Activated CD8-positive, alpha-beta memory T cell treated with anti-CD3 and anti-CD28 coated beads, Interleukin-2, amount 50 U/mL, for 1 hour (primary cell): ENCODE data around the gene DNMT3A.

Experiments used
- DNase-seq: peaks from one replicate; pipeline ENCODE4 v3.0.0-alpha.2; 2020; ENCODE audit errors: extremely low read depth

The DNMT3A gene

GRCh38 chr2:25204190-25204838 lies 137.4 kb downstream of the DNMT3A start:
- no peak for DNase-seq

GRCh38 chr2:25202275-25202674 lies 139.4 kb downstream of the DNMT3A start:
- DNase-seq = no peak

- no peak for DNase-seq
Observed at GRCh38 chr2:25201794-25202193, 139.9 kb downstream of the DNMT3A start.

GRCh38 chr2:25201265-25201664 lies 140.5 kb downstream of the DNMT3A start:
- no peak for DNase-seq

GRCh38 chr2:25198576-25198975 lies 143.1 kb downstream of the DNMT3A start:
- DNase-seq = no peak

GRCh38 chr2:25198209-25198525 lies 143.6 kb downstream of the DNMT3A start:
- no peak for DNase-seq

- DNase-seq = no peak
Observed at GRCh38 chr2:25197336-25198208, 144.2 kb downstream of the DNMT3A start.

GRCh38 chr2:25194576-25195122 lies 147.1 kb downstream of the DNMT3A start:
- no peak for DNase-seq

GRCh38 chr2:25190536-25190935 lies 151.2 kb downstream of the DNMT3A start:
- DNase-seq = no peak

- DNase-seq = no peak
Observed at GRCh38 chr2:25188405-25188804, 153.3 kb downstream of the DNMT3A start.

GRCh38 chr2:25187729-25188350 lies 153.9 kb downstream of the DNMT3A start:
- DNase-seq = no peak

GRCh38 chr2:25184254-25184653 lies 157.5 kb downstream of the DNMT3A start:
- DNase-seq = no peak

GRCh38 chr2:25178976-25179375 lies 162.7 kb downstream of the DNMT3A start:
- no peak for DNase-seq
